Astrocyte (in vitro differentiated cells and primary cell): ENCODE results near the gene PRRC2C.

ENCODE experiments used
- CTCF ChIP-seq: IDR thresholded peaks from 2 replicates; pipeline ENCODE4 v1.5.1; 2011; ENCODE audit warnings: low read depth, mild to moderate bottlenecking, inconsistent platforms, low read length, moderate library complexity; ENCODE audit not compliant: insufficient read depth
- EZH2 ChIP-seq: IDR thresholded peaks from 2 replicates; pipeline ENCODE4 v1.6.1; 2012; ENCODE audit warnings: mild to moderate bottlenecking, low read length, inconsistent platforms; ENCODE audit not compliant: insufficient read depth

- TF ChIP-seq CTCF (peak; percentile 75), EZH2 (no peak)
Measured at GRCh38 chr1:171485375-171486047, at the start of gene PRRC2C.
